HG02623 (cell line): ENCODE data around the gene C19orf38.
"Not testable (repeated sequence)": the region's sequence is repeated elsewhere in the genome, so short reads cannot be mapped to it uniquely, and the experiment has no call there.

ENCODE experiments used
- ATAC-seq: cut with Tn5 transposase; IDR thresholded peaks from one replicate; pipeline ENCODE4 v1.9.1; 2021; ENCODE audit warnings: moderate library complexity; ENCODE audit not compliant: unreplicated experiment

Gene C19orf38

DNA sequence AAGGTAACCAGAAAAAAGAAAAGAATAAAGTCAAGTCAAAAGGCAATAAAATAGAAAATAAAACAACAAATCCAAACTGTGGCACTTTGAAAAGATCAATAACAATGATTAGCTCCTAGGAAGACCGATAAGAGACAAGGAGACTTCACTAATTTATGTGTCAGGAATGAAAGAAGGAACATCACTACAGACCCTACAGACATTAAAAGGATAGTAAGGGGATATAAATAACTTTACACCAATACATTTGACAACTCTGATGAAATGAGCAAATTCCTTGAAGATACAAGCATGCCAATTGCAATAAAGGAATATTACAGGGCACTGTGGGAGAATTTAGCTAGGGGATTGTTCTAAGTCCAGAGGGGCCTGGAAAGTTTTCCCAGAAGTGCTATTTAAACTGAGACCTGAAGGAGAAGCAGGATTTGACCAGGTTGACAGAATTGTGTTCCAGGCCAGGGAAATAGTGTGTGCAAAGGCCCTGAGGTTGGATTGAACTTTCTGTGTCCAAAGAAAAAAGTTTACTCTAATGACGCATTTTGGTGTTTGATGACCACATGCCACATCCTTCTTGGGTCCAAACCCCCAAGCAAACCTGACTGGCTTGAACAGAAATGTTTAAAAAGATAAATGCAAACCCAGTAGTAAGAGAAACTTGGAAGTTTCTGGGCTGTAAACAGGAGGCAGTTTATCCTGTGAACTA lies 1.6 kb upstream of the C19orf38 start:
- no peak for ATAC-seq

DNA sequence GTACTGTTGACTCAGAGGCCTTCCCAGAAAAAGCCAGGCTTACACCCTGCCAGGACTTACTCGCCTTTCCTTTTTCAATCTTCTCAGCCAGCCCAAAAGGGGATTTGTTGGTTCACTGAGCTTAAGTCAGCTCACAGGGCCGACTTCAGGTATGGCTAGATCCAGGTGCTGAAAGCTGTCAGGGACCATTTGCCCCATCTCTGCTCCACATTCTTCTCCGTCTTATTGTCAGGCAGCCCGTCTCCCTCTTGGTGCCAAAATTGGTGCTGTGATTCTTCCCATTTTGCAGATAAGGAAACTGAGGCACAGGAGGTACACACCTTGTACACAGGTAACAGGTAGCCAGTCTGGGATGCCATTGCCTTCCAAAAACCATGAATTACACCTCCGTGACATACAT lies 2.4 kb downstream of the C19orf38 start:
- ATAC-seq = no peak

DNA sequence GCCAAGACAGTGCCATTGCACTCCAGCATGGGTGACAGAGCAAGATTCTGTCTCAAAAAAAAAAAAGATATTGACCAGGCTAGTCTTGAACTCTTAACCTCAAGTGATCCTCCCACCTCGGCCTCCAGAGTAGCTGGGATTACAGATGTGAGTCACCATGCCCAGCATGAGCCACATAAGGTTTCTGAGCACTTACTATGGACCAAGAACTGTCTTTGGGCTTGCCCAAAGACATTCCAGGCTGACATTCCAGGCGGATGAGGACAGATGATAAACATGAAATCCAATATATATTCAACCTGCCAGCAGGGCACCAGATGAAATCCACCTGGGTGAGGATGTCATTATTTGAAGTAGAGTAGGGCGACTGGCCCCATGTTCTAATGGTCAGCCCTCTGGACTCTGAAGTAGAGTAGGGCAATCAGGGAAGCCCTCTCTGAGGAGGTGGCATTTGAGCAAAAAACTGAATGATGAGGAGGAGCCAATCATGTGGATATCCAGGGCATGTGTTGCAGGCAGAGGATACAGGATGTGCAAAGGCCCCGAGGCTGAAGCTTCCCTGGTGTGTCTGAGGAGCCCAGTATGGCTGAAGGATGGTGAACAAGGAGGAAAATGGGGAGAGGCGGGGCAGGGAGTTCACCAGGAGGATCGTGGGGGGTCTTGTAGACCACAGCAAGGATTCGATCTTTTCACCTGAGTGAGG lies 4.0 kb downstream of the C19orf38 start:
- no peak for ATAC-seq

DNA sequence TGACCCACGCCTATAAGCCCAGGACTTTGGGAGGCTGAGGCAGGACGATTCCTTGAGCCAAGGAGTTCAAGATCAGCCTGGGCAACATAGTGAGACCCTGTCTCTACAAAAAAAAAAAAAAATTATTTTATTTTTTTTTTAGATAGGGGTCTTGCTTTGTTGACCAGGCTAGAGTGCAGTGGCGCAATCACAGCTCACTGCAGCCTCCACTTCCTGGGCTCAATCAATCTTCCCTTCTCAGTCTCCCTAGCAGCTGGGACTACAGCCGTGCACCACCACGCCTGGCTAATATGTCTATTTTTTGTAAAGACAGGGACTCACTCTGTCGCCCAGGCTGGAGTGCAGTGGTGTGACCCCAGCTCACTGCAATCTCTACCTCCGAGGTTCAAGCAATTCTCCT lies 4.7 kb downstream of the C19orf38 start:
- no peak for ATAC-seq

DNA sequence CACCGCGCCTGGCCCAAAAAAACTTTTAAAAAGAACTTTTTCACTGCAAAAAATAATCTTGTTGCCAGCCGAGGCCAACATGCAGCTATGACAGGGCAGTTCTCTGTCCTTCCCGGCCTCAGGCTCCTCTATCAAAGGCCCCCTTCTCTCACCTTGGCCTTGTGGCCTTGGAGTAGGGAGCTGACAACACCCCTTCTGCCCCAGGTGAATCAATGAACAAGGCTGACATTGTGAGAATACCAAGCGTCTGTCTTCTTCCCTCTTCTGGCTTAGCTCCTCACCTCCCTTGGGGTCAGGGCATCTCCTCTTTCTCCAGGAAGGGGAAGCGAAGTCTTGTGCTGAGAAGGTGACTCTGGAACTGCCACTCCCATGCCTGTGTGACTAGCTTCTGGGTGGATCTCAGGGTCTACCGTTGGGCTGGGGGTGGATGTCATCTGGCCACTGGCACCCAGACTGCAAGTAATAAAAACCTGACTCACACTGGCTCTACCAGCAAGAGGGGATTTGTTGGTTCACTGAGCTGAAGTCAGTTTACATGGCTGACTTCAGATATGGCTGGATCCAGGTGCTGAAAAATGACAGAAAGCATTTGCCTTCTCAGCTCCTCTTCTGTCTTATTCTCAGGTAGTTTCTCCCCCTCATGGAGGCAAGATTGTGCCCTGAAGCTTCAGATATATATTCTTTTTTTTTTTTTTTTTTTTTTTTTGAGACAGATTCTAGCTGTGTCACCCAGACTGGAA lies 6.3 kb downstream of the C19orf38 start:
- ATAC-seq = no peak

DNA sequence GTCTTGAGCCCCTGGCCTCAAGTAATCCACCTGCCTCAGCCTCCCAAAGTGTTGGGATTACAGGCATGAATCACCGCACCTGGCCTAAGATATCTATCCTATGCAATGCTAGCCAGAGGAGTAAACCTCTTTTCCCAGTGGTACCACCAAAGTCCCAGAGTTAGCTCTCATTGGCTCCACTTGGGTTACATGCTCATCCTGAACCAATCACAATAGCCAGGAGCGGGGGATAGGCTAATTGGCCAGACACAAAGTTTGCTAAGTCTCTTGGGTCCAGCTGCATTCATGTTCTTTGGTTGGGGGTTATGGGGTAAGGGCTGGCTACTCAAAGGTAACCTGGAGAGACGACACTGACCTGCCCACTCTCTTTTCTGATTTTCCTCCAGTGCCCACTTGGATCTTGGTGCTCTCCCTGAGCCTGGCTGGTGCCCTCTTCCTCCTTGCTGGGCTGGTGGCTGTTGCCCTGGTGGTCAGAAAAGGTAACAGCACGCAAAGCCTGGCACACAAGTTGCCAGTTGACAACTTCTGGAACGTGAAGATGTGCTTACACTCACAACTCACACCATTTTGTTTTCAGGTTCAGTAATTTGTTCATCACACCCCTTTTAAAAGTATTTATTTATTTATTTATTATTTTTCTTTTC lies 7.8 kb downstream of the C19orf38 start:
- no peak for ATAC-seq

DNA sequence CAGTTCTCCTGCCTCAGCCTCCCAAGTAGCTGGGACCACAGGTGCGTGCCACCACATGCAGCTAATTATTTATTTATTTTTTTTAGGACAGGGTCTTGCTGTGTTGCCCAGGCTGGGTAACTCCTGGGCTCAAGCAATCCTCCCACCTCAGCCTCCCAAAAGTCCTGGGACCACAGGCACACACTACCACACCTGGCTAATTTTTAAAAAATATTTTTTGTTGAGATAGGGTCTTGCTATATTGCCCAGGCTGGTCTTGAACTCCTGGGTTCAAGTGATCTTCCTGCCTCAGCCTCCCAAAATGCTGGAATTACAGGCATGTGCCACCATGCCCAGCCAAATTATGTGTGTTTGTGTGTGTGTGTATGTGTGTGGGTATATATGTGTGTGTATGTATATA lies 8.7 kb downstream of the C19orf38 start:
- not testable (repeated sequence) for ATAC-seq

DNA sequence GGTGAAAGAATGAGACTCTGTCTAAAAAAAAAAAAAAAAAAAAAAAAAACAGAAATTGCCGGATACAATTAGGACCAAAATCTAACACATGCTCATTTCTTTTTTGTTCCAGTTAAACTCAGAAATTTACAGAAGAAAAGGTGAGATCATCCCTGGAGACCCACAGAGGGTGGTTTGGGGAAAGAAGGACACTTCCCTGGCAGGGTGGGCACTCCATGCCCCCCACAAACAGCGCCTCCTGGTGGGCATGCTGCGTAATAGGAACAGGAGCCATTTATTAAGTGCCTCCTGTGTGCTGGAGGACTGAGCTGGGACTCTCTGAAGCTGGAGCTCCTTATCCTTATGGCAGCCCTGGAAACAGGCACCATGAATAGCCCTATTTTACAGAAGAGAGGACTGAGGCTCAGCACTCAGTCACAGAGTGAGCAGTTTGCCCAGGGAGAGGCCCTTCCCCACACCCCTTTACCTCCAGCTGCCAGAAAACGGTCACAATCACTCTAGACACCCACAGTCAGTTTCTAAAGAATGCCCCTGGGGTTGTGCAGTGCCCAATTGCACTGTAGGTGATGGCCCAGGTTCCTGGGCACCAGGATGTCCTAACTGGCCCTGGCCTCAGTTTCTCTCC lies 10.1 kb downstream of the C19orf38 start:
- no peak for ATAC-seq

DNA sequence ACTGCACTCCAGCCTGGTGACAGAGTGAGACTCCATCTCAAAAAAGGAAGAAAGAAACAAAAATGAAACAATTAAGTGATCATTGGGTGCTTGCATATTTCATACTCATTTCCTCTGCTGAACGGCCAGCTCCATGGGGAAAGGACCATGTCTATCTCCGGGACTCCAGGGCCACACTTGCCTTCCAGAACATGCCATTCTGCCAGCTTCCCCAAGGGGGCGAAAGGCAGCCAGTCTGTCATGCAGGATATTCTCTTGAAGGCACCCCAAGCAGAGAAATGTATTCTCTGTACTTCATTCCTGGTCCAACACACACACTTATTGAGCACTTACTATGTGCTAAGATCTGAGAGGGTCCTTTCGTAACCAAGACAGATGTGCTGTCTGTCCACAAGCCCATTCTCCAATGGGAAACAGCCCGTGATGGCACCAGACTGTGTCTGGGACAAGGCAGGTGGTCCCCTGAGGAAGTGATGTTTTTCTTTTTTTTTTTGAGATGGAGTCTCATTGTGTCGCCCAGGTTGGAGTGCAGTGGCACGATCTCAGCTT lies 13.0 kb downstream of the C19orf38 start:
- ATAC-seq = no peak

DNA sequence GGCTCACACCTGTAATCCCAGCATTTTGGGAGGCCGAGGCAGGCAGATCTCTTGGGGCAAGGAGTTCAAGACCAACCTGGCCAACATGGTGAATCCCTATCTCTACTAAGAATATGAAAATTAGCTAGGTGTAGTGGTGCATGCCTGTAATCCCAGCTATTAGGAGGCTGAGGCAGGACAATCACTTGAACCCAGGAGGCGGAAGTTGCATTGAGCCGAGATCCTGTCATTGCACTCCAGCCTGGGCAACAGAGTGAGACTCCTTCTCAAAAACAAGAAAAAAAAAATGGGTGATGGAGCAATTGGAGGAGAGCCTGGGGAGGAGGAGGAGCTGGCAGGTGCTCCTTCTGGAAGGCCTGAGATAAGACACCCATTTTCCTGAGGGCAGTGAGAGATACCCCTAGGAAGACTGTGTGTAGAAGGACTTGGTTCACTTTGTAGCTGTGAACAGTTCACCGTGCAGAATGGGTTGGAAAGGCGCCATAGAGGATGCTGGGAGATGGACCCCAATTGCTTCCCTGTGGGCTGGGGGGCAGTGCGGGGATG lies 14.4 kb downstream of the C19orf38 start:
- no peak for ATAC-seq

DNA sequence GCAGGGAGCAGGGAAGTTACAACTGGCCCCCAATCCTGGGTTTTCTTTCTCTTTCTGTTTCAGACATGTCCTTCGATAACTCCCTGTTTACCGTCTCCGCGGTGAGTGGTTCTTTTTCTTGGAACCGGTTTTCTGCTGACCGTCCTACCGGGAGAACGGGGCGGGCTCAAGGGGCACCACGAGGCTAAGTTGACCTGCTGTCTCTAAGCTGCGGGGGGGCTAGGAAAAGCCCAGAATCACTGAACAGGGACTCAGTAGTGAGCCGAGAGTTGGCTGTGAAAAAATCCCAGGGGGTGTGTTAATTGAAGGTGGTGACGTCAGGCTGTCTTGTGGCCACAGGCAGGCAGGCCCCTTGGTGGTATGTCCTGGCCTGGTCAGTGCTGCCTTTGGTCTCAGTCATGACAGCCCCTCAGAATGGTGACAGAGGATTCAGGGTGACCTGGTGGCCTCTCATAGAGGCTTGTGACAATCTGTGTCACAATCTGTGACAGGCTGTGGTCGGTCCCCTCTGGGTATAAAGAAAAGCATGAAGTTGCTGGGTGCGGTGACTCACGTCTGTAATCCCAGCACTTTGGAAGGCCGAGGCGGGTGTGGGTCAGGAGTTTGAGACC lies 15.0 kb downstream of the C19orf38 start:
- no peak for ATAC-seq

DNA sequence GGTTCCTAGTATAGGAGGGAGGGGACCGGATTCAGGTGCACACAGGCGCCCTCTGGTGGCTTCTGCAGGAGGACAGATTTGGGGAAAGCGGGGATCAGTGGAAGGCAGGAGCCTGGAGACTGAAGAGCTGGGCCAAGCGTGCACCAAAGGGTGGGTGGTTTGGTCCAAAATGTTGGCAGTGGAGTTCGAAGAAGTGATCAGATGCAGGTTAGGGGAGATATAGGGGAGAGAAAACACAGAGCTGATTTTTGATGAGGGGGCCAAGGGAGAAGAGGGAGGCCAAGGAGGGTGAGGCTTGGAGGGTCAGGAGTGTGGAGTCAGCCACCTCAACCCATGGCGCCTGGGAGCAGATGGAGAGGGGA lies 16.3 kb downstream of the C19orf38 start:
- ATAC-seq = no peak

DNA sequence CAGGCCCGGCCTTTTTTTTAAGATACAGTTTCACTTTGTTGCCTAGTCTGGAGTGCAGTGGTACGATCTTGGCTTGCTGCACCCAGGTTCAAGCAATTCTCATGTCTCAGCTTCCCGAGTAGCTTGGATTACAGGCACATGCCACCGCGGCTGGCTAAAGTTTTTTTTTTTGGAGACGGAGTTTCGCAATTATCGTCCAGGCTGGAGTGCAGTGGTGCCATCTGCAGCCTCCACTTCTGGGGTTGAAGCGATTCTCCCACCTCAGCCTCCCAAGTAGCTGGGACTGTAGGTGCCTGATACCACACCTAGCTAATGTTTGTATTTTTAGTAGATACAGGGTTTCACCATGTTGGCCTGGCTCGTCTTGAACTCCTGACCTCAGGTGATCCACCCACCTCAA lies 18.3 kb downstream of the C19orf38 start:
- no peak for ATAC-seq

DNA sequence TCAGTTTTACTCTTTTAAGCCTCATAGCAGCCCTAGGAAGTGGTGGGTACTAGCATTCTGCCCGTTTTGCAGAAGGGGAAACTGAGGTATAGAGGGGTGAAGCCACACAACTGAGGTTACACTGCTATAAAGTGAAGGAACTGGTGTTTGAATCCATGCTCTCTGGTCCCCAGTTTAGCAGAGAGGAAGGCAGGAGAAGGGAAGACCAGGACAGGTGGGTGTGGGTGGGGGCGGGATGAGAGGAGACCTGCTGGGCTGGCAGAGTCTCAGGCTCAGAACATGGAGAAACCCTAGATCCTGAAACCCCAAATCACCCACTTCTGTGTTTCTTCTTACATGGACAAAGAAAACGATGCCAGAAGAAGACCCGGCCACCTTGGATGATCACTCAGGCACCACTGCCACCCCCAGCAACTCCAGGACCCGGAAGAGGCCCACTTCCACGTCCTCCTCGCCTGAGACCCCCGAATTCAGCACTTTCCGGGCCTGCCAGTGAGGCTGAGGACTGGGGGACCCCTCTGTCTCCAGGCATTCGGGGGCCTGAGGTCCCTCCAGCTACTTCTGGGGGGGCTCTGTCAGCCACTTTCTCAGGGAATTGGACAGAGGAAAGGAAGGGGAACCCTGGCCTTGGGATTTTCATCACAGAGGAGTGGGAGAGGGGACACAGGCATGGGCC lies 20.8 kb downstream of the C19orf38 start:
- ATAC-seq = no peak

DNA sequence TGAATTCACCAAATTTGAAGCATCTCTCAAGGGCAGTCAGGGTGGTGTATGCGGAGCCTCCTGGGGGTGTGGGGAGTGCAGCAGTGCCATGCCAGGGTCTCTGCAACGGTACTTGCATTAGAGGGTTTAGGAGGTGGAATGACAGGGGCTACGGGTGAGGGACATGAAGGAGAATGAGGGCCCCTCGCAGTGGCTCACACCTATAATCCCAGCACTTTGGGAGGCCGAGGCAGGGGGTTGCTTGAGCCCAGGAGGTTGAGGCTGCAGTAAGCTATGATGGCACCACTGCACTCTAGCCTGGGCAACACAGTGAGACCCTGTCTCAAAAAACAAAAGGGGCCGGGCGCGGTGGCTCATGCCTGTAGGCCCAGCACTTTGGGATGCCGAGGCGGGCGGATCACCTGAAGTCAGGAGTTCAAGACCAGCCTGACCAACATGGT lies 21.7 kb downstream of the C19orf38 start:
- not testable (repeated sequence) for ATAC-seq

DNA sequence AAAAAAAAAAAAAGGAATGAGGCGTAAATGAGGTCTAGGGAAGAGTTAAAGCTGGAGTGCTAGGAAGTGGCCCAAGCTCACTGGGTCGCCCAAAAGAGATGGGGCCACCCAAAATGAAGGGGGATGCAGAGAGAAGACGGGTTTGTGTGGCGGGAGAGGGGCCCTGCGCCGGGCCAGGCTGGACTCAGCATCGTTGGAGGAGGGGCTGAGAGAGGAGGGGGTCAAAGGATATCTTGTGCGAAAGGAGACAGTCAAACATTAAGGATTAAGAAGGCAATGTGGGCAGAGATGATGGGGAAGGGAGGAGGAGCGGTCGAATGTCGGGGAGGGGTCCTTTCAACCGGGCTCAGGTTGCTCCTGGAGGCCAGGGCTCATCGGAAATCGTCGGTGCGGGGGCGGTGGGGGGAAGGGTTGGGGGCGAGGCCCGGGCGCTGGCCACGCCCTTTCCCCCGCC lies 22.3 kb downstream of the C19orf38 start:
- ATAC-seq = no peak

DNA sequence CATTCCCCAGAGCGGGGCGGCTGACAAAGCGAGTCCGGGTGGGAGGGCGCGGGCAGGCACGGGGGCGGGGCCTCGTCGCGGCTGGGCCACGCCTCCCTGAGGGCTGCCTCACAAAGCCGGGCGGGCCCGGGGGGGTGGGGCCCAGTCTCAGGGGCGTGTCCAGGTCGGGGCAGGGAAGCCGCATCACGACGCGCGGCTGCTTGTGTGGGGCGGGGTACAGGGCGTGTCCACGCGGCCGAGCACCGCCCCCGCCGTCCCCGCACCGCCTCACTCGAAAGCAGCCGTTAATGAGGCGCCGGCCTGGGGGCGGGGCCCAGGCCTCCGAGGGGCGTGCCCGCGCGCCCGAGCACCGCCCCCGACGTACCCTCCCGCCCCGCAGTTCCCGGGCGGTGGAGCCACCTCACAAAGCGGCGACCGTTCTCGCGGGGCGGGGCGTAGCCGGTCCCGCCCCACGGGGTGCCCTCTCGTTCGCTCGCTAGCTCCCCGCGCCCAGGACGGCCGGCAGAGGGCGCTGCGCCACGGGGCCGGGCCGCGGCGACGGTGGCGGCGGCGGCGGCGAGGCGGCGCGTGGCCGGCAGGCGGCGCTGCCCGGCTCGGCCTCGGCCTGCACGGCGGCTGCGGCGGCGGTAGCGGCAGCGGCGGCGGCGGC lies 22.9 kb downstream of the C19orf38 start, which contains the start of gene CARM1:
Gene CARM1 (plus strand): TSS at position 599 of the 649 bp plus-strand sequence. CDS start 150 bp downstream, outside the sequence.
- peak; percentile 68 for ATAC-seq

DNA sequence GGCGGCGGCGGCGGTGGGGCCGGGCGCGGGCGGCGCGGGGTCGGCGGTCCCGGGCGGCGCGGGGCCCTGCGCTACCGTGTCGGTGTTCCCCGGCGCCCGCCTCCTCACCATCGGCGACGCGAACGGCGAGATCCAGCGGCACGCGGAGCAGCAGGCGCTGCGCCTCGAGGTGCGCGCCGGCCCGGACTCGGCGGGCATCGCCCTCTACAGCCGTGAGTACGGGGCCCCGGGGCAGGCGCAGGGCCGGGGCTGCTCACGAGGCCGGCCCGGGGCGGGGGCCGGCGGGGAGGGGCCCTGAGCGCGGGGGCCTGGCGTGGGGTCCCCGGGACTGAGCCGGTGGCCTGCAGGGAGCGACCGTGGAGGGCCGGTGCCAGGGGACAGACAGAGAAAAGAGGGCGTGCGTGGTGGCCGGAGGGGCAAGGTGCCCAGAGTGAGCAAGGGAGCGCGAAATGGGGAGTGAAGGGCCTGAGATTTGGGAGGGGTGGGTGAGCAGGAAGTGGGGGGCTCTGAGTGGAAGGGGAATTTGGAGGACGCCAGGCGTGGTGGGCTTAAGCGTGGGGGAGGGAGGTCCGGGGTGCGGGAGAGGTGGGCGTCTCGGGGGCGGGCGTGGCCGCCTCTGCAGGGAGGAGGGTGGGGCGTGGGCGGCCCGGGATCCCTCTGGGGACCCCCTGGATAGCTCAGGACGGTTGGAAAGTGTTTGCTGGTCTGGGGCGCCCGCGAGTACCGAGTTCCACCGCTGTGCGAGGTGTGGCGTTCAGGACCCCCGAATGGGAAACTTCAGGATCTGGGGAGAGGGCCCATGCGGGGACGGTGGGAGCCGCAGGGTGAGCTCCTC lies 23.7 kb downstream of the C19orf38 start:
- peak; percentile 20 for ATAC-seq
